RPMI8226 (cell line): ENCODE results near the gene RAD51B.

Source experiments
- DNase-seq: peaks from one replicate; pipeline ENCODE4 v3.0.0-alpha.2; 2015

The RAD51B gene

DNA sequence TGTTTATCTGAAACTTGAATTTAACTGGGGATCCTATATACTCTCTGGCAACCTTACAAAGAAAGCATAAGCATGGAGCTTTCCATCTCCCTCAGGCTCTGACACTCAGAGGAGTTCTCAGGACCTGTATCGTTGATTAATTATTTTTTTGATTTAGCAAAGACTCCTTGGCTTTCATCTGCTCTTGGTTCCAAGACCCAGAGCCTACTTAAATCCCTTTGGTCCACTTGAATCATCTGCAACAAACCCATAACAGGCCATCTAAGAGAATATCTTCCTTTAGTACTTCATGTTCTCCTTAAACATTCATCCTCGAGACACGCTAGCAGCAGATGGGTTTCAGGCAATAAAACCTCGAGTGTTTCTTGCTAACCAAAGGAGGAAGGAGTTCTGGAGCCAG lies 887.9 kb downstream of the RAD51B start:
- no peak for DNase-seq

DNA sequence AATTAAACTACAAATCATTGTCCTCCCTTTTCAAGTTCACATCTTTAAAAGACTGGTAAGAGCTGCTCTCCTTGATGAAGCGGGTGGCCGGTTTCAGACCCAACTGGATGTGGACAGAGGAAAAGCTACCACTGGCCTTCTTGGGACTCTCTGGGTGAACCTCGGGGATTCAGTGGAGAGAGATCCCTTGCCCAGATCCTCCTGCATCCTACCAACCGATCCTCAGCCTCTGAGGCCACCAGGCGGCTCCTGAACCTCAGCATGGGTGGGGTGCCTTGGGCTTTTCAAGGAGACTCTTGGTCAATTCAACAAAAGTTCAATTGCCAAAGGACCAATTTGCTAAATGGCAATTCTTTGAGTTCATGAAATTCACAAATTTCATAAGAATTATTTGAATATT lies 888.8 kb downstream of the RAD51B start:
- DNase-seq, result no peak

DNA sequence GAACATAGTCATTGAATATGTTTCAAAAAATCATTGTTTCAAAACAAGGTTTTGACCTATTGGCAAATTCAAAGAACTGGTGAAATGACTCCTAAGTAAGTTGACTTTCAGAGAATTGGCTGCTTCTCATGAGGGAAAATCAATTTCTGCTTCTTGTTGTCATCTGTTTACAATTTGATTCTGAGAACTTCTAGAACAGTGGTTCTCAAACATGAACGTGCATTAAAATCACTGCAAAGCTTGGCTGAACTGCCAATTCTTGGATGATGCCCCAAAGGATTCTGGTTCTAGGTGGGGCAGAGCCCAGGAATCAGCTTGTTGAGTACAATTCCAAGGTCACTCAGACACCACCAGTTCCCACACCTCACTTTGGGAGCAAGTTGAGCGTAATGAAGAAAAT lies 889.4 kb downstream of the RAD51B start:
- DNase-seq, result no peak

DNA sequence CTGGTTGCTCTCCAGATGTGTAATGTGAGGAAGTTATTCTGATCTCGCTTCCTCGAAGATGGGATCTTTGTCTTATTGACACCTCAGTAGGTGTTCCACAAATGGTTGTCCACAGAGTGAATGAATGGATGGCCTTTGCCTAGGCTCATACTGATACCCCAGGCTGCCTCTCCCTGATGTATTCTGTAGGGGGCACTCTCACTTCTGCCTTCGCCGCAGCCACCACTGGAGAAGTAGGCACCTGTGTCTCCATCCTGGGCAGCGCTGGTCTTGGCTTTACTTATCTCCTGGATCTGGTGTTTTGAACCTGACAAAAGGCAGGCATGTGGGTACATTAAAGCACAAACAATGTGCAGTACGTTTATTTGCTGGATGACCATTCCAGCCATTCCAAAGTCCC lies 891.2 kb downstream of the RAD51B start:
- no peak for DNase-seq

DNA sequence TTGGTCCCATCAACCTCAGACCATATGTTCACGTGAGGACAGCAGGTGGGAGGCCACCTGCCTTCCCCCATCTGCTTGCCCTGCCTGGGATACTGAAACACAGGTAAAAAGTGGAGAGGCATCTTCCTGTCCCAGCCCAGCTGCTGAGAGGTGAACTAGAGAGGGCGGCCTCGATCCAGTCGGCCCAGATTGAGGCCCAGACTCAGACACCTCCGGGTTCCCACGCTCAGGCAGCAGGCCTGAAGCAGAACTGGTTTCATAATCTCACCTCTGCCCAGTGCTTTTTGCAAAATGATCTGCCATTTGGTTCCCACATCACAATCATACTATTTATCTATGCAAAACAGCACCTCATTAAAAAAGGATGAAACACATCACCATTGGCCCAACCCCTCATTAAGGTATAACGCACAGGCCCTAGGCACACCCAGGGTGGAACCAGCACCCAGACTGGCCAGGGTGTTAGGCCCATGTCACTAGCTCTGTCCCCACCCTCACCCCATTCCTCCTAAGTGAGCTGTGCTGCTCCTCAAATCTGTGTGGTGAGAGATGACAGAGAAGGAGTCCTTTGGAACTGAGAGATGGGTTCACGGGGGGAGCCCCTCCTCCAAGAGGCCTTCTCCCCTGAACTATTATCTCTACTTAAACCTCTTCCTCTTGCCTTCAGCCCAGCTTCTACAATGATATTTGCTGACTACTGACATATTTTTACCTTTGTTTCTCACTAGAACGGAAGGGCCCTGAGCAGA lies 892.2 kb downstream of the RAD51B start:
- DNase-seq, result no peak

DNA sequence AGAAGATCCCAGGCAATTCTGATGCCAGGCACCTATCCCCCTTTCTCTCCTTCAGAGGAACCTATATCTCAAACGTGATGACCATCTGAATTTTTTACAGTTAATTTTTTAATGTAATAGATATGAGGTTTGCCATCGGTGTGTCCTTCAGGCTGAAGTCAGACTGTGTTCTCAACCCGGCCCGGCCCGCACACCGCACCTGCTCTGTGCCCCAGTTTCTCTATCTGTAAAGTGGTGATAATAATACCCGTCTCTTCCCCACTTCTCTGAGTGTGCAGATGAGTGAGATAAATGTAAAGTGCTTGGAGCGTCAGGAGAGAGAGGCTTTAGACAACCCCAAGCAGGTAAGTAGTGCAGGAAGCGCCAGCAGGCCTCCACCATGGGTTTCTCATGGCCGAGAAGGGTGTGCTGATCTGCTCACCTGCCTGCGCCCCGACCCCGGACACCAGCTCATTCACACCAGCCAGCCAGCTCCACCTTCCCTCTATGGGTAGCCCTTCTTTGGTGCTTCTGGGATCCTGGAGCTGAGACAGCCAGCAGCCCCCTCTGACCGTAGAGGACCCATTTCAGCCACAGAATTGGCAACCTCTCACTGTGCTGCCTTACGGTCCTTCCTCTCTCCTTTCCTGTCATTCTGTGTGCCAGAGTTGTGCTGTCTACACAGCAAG lies 893.3 kb downstream of the RAD51B start:
- no peak for DNase-seq

DNA sequence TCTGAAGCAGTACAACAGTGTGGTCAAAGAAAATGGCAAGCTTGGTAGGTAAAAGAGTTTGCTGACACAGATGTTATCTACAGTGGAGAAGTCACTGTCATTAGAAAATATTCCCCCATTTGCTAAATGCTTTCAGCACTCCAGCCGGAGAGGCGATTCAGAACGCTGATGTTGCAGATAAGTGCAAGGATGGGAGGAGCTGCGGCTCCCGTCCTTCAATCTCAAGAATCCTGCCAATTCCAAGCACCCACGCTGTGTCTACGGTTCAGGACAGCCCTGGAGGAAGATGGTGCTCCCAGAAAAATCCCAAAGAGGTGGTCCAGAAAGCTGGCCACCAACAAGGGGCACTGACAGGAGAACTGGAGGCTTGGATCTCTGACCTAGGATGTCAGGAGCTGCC lies 894.2 kb downstream of the RAD51B start:
- no peak for DNase-seq

DNA sequence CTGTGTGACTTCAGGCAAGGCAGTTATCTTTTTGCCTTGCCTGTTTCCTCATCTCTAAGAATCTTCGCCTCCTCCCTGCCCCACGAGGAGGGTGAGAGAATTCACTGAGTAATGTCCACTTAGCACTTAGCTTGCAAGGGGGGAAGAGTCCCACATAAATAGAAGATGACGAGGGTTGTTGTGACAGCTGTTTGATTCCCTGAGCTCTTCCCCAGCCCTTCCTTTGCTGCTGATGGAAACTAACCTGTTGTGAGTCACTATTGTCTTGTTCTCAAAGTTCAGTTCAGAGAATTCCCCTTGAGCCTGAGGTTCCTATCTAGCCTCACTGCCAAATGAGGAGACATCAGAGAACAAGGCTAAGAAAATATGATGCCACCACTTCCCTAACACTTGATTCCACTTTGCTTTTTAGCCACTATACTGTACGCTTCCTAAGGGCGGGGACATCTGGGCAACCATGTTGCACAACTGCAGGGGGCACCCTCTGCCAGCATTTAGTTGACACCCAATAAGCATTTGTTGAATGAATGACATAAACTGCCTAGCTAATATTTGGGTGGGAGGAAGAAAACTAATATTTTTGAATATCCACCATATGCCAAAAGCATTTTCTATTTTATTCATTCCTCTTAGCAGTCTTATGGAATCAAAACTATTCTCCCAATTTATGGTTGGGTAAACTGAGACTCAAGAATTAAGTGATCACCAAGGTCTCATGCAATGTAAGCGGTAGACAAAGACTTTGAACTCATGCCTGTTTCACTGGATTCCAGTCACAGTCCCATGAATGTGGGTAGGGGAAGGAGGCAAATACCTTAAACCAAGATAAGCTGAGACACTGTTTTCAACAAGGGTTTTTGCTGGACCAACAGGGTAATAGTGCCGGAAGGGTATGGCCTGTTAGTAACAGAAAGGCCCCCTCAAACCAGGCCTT lies 895.7 kb downstream of the RAD51B start:
- no peak for DNase-seq

DNA sequence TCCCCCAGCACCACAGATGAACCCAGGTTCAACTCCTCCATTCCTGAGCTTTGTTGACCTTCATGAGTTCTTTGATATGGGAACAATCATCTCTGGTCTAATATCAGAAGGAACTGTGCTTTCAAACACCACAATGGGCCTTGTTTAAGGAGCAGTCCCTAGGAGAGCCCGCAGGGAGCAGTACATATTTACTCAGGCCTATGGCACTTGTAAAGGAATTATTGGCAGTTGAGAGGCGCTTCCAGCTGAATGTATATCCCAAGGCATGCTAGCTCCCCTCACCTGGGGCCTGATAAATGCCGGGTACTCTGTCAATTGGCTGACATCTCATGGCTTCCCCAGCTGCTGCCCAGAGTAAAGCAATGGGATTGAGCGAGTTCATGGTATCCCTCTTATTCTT lies 897.1 kb downstream of the RAD51B start:
- no peak for DNase-seq

DNA sequence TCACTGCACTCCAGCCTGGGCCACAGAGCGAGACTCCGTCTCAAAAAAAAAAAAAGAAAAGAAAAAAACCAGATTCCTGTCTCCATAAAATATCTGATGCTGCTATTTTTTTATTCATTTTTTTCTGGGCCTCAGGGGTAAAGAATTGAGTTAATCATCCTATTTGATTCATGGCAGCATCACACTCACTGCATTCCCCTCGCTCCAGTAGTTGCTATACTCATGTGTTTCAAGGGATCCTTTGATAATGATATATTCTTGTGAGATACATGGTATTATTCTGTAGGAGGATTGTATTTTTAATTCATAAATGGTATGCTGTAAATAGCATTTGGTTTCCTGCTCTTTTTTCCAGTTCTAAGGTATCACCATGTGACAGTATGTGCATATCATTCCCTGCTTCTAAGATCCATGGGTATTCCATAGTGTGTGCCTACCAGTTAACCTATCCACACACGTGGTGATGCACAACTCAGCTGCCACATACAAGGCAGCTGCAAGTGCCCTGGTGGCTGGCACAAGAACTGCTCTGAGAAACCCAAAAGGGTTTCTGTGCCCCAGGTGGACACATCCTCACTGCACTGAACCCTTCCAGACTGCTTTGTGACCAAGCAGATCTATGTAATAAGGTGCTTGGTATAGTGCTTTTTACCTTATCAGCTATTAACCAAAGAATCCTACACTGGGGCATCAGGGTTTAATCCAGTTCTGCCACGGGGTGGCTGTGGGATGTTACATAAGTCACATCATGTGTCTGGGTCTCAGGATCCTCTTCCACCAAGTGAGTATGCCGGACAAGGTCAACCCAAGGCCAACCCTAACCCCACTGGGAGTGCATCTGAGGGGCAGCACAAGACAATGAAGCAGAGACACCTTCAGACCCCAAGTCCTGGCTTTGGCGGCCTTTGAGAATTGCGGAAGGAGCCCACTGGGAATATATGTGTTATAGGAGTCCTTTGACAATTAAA lies 898.7 kb downstream of the RAD51B start:
- no peak for DNase-seq

DNA sequence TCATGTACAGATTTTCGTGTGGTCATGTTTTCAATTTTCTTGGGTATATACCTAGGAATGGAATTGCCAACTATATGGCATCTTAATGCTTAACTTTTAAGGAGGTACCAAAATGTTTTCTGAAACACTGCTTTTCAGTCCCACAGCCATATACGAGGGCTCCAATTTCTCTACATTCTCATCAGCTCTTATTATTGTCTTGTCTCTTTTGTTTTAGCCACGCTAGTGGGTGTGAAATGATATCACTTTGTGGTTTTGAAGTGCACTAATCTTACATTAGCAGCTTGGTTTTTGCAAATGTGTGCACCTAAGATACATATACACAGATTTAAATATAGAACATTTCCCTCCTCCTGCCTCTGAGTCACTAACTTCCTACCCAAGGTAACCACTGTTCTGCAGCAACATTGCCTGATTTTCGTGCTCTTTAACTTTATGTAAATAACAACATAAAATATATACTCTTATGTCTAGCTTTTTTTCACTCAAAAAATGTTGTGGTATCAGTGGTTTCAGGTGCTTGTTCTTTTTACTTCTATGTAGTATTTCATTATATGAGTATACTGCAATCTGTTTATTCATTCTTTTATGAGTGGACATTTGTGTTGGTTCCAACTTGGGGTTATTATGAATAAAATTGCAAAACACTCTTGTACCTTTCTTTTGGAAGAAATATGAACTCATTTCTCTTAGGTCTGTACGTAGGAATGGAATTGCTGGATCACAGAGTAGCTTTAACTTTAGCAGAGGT lies 900.2 kb downstream of the RAD51B start:
- DNase-seq, result no peak

DNA sequence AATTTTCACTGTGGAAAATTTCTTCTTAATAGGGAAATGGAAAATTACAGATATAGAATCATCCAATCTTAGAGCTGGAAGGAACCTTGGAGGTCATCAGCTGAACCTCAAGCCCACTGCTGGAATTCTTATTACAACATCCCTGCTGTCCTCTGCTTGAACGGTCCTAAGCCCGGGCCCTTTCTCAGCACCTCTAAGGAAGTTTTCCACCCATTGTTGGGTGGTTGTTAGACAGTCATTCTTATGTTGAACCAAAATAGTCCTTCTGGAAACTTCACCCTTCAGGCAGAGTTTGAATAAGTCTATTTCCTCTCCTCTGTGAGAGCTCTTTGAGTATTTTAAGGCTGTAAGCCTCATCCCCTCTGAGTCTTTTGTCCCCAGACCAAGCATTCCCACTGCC lies 902.6 kb downstream of the RAD51B start:
- no peak for DNase-seq

DNA sequence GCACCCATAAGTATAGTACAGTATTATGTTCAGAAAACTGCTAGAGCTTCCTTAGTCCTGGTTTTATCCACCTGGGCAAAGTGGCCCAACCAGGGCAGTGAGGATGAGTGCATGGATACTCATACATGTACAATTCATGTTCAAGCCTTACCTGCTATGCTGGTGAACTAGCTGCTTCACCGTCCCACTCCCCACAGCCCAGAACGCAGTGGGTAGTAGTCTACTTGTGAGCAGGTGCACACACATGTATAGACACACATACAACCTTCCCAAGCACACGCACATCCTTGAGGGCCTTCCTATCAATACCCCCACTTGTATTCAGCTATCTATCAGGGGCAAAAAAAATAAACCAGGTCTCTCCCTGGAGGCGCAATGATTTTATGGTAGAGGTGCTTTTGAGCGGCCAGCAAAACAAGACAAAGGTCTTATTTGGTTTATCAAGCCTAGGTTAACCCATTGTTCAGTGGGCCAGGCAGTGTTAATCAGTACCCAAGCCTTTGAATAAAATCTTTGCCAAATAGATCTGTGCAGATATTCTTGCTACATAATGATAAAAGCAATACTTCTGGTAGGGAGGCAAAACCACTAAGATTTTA lies 903.5 kb downstream of the RAD51B start:
- DNase-seq, result no peak

DNA sequence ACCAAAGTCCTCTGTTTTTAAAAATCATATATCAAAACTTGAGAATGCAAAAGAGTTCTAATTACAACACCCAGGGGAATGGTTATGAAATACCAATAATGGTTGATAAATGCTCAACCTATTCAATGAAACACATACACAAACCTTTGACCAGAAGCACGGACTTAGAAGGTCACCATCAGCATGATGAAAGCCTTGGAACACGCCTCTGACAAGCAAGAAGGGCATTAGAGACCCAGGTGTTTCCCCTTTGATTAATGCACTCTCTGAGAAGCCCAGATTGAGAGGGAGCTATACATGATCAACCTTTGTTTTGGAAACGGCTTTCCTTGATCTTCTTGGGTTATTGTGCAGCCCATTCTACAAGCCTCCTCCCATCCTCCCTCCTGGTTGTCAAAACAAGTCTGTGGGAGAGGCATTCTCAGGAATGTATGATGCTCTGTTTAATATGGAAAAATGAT lies 904.3 kb downstream of the RAD51B start:
- no peak for DNase-seq

DNA sequence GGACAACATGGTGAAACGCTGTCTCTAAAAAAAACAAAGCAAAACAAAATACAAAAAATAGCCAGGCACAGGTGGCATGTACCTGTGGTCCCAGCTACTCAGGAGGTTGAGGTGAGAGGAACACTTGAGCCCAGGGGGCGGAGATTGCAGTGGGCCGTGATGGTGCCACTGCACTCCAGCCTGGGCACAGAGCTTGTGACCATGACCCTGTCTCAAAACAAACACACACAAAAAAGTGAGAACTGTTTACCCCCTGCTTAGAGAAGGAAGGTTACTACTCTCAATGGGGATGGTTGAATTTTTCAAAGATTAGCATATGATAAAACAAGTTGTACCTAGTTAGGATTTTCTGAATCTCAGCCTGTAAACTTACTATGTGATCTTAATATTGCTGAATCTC lies 905.3 kb downstream of the RAD51B start:
- no peak for DNase-seq

DNA sequence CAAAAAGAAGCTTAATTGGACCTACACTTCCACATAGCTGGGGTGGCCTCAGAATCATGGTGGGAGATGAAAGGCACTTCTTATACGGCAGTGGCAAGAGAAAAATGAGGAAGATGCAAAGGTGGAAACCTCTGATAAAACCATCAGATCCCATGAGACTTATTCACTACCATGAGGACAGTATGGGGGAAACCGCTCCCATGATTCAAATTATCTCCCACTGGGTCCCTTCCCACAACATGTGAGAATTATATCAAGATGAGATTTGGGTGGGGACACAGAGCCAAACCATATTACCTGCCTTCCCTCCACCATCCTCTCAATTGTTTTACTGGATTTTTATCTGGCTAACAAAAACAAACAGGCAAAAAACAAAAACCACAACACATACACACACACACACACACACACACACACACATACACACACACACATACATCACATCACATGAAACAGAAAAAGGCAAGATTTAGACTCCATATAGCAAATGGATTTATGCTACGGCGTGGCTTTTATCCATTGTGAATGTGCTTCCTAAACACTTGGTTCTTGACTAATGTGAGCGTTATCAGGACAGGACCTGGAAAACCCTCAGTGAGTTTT lies 906.6 kb downstream of the RAD51B start:
- DNase-seq, result no peak

DNA sequence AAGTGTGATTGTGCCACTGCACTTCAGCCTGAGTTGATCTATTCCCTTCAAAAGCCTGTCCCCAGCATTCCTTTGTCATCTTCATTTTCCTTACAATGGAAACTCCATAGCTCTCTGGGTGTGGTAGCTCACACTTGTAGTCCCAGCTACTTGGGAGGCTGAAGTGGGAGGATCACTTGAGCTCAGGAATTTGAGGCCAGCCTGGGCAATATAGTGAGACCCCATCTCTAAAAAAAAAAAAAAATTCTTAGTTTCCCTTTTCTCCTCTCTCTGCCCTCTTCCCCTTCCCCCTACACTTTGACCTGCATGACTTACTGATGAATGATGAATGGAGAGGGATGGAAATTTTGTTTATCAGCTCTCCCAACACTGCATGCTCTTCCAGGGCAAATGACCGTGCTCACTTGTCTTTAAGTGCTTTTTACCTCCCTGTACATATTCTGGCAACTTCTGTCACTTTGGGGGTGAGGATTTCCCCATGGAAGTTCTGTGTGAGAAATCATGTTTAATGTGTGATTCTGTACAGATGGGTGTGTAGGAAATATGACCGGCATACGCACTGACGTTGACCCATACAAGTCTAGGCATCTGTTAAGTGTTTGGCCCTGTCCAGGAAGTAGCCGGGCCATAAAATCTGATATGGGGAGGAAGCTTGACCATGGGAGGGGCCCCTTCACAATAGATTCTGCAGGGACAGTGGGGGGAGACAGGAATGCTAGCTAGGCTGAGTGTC lies 907.9 kb downstream of the RAD51B start:
- no peak for DNase-seq

DNA sequence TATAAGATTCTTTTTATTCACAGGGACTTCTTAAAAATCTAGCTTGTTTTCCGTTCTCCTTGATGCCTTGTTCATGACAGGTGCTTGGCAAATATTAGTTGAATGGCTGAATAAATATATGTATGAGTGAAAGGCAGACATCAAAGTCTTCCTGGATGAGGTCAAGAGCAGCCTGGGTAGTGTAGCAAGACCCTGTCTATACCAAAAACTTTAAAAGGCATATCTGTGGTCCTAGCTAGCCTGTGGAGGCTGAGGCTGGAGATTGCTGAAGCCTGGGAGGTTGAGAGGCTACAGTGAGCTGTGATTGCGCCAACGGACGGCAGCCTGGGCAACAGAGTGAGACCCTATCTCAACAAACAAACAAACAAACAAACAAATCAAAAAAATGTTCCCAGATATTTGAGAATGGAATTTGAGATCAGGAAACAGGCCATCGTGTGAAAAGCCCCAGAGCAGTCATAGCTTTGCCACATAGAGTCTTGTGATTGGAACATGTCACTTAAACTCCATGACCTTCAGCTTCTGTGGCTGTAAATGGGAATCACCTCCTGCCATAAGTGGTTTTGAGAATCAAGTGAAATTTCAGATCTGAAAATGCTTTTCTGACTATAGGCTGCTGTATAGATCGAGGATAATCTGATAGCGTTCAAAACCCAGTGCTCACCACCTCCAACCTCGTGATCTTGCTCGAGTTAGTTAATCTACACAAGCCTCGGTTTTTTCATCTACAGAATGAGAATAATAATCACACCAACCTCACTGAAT lies 908.9 kb downstream of the RAD51B start:
- no peak for DNase-seq

DNA sequence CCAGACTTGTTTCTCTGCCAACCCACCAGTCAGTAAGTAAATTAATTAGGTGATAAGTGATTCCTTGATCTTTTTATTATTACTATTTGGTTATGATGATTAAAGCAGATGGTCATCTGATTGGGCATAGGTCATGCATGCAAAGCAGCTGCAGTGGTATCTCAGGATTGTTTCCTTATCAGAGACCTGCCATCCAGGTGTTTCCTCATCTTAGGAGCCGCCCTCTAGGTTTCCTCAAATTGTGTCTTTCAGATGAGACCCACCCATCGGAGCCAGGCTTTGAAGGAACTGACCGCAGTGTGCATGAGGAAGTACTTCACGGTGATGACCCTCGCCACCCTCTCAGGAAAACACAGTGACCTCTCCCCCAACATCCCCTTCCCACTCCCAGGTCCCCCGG lies 910.0 kb downstream of the RAD51B start:
- DNase-seq, result no peak
